ENCODE measurements around the gene ADAMTS13. TPM values are rescaled to one million over a fixed set of nuclear protein-coding genes. Genes with fewer than 3 reads are reported as not detected.

ADAMTS13 gene
- total RNA-seq, 4 donors from 2014 or later: 0.94 to 2.7 (median 2.1) TPM

GRCh38 chr9:133468777-133469421 is 46.7 kb downstream of the ADAMTS13 start:
- ATAC-seq: no peak
- no peak for TF ChIP-seq POLR2A (IDR thresholded peaks at IDR 0.05)
- TF ChIP-seq EP300 (IDR thresholded peaks at IDR 0.05): no peak
- no peak for TF ChIP-seq POLR2AphosphoS5 (IDR thresholded peaks at IDR 0.05)
- TF ChIP-seq, protein P1, sequence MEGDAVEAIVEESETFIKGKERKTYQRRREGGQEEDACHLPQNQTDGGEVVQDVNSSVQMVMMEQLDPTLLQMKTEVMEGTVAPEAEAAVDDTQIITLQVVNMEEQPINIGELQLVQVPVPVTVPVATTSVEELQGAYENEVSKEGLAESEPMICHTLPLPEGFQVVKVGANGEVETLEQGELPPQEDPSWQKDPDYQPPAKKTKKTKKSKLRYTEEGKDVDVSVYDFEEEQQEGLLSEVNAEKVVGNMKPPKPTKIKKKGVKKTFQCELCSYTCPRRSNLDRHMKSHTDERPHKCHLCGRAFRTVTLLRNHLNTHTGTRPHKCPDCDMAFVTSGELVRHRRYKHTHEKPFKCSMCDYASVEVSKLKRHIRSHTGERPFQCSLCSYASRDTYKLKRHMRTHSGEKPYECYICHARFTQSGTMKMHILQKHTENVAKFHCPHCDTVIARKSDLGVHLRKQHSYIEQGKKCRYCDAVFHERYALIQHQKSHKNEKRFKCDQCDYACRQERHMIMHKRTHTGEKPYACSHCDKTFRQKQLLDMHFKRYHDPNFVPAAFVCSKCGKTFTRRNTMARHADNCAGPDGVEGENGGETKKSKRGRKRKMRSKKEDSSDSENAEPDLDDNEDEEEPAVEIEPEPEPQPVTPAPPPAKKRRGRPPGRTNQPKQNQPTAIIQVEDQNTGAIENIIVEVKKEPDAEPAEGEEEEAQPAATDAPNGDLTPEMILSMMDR (IDR thresholded peaks at IDR 0.05): no peak
- H3K4me3 ChIP-seq: no peak overlapping the region
- no peaks in the 10 kb centered on the region for H3K9me3 ChIP-seq
- no peaks in the 10 kb centered on the region for H3K4me1 ChIP-seq
- no CpG with 5 or more reads among the region's 6 CpGs for WGBS, 2 donors (ENCODE audit: low coverage in 1 of 2)
- H3K27ac ChIP-seq: no peak overlapping the region
- no peaks in the 10 kb centered on the region for H3K27me3 ChIP-seq
- H3K36me3 ChIP-seq: peaks cover 0 to 57% of the 10 kb centered on the region in 2 donors

GRCh38 chr9:133470427-133470924 is 48.3 kb downstream of the ADAMTS13 start:
- no peak overlapping the region for H3K27ac ChIP-seq
- H3K27me3 ChIP-seq: no peaks in the 10 kb centered on the region
- 68% methylated on average over 7 of the region's 16 CpGs; no CpG with 5 or more reads in 1 of the 2 donors for WGBS, 2 donors (ENCODE audit: low coverage in 1 of 2)
- H3K9me3 ChIP-seq: no peaks in the 10 kb centered on the region
- peaks cover 0 to 53% of the 10 kb centered on the region in 2 donors for H3K36me3 ChIP-seq
- TF ChIP-seq POLR2A (IDR thresholded peaks at IDR 0.05): no peak
- no peak for TF ChIP-seq POLR2AphosphoS5 (IDR thresholded peaks at IDR 0.05)
- TF ChIP-seq, protein P1 (IDR thresholded peaks at IDR 0.05): no peak
- TF ChIP-seq EP300 (IDR thresholded peaks at IDR 0.05): no peak
- H3K4me3 ChIP-seq: no peak overlapping the region
- no peak for ATAC-seq
- H3K4me1 ChIP-seq: no peaks in the 10 kb centered on the region

- H3K36me3 ChIP-seq: peaks cover 0 to 50% of the 10 kb centered on the region in 2 donors
- no peak for ATAC-seq
- H3K27me3 ChIP-seq: no peaks in the 10 kb centered on the region
- H3K4me1 ChIP-seq: no peaks in the 10 kb centered on the region
- WGBS, 2 donors (ENCODE audit: low coverage in 1 of 2): 81 to 85% methylated on average over 3 to 6 of the region's 7 CpGs
- H3K27ac ChIP-seq: no peak overlapping the region
- TF ChIP-seq POLR2A (IDR thresholded peaks at IDR 0.05): no peak
- no peak for TF ChIP-seq POLR2AphosphoS5 (IDR thresholded peaks at IDR 0.05)
- TF ChIP-seq, protein P1 (IDR thresholded peaks at IDR 0.05): no peak
- no peak for TF ChIP-seq EP300 (IDR thresholded peaks at IDR 0.05)
- H3K9me3 ChIP-seq: no peaks in the 10 kb centered on the region
- no peak overlapping the region for H3K4me3 ChIP-seq
Measured at GRCh38 chr9:133470988-133471387, 48.8 kb downstream of the ADAMTS13 start.

DNA sequence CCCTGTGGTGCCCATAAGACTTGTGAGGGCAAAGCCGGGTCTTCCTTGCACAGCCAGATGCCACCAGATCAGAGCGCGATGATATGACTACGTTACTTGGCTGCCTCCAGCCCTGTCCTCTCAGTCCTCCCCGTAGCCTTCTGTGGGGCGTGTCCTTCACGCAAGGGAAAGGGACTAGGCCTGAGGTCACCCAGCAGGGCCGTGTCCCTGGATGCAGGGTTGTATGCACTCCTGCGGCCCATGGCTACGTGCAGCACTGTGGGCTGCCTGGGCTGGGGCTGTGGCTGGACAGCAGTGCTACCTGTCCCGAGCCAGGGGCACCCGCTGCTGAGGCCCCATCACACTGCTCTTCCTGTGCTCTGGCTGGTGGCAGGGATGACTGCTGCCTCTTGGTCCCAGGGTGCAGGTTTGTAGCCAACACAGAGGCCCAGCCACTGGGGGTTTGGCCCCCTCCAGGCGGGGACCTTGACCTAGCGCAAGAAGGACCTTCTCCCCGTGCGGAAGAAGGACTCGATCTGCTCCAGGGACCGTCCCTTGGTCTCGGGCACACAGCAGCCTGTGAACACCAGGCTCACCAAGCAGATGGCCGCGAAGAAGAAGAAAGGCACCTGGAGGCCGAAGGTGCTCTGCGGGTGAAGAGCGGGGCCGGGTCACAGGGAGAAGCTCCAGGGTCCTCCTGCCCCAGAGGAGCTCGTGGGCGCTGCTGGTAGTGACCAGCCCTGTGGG is 49.5 kb downstream of the ADAMTS13 start:
- Histone ChIP-seq H3K9me3 (no peaks in the 10 kb centered on the region), H3K27me3 (no peaks in the 10 kb centered on the region), H3K4me3 (no peak overlapping the region), H3K4me1 (no peaks in the 10 kb centered on the region), H3K36me3 (peaks cover 0 to 52% of the 10 kb centered on the region in 2 donors), H3K27ac (no peak overlapping the region)
- TF ChIP-seq POLR2AphosphoS5 (IDR thresholded peaks at IDR 0.05) (no peak), EP300 (IDR thresholded peaks at IDR 0.05) (no peak), POLR2A (IDR thresholded peaks at IDR 0.05) (no peak)
- TF ChIP-seq, protein P1 (IDR thresholded peaks at IDR 0.05): no peak
- no peak for ATAC-seq
- 60% methylated on average over 1 of the region's 27 CpGs; no CpG with 5 or more reads in 1 of the 2 donors for WGBS, 2 donors (ENCODE audit: low coverage in 1 of 2)

All from gastroesophageal sphincter (tissue), 4 donors.